Activated CD4-positive, alpha-beta T cell treated with anti-CD3 and anti-CD28 coated beads, Interleukin-10, Interleukin-2, amounts not matched to agents 100 ng/mL and 50 ng/mL, durations not matched to agents 16 hours and 8 hours (primary cell): ENCODE results near the gene B3GNT8.

ENCODE experiments used
- DNase-seq: peaks from one replicate; pipeline ENCODE4 v3.0.0-alpha.2; 2020

Gene B3GNT8, protein sequence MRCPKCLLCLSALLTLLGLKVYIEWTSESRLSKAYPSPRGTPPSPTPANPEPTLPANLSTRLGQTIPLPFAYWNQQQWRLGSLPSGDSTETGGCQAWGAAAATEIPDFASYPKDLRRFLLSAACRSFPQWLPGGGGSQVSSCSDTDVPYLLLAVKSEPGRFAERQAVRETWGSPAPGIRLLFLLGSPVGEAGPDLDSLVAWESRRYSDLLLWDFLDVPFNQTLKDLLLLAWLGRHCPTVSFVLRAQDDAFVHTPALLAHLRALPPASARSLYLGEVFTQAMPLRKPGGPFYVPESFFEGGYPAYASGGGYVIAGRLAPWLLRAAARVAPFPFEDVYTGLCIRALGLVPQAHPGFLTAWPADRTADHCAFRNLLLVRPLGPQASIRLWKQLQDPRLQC

DNA sequence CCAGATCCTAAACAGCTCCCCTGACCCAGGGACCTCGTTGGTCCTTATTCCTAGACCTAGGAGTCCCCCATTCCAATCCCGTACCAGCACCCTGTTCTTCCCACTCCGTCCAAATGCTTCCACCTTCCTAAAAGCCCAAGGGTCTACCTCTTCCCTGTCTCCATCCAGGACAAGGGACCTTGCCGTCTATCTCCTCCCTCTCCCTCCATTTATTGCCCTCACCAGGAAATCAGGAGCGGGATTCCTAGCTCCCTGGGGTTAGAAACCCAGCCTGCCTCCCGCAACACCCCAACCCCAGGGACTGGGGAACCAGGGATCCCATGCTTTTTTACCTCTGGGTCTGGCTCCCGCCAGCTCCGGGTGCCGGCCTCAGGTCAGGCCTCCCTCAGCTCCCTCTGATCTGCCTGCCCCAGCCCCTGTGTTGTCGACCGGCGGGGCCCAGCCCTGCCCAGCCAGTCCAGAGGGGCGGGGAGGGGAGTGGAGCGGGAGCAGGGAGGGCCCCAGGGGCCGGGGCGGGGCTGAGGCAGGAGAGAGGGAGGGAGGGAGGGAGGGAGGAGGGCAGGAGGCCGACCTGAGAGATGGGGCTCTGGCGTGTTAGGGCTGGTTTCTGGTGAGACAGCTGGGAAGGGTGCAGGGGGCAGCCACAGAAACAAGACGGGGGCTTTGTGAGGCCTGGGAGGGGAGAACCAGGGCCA is at the start of gene B3GNT8:
TSS of gene B3GNT8 (minus strand) at position 423 of the 695 bp plus-strand sequence. CDS start 596 bp downstream, outside the sequence.
- peak; percentile 55 for DNase-seq

GRCh38 chr19:41476583-41476982 is 49.4 kb upstream of the B3GNT8 start:
- DNase-seq: no peak

- peak; percentile 12 for DNase-seq
Measured at GRCh38 chr19:41463257-41464256, 36.4 kb upstream of the B3GNT8 start.

DNA sequence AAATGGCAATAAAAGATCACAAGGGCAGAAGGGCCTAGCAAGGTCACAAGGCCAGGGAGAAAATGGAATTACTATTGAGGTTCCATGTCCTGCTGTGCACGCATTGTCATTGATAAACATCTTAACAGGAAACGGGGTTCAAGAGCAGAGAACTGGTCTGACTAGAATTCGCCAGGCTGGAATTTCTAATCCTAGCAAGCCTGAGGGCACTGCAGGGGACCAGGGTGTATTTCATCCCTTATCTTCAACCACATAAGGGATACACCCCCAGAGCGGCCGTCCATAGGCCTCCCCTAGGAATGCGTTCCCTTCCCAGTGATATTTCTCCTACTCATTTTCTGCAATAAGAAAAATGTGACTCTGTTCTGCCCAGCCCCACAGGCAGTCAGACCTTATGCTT is 35.3 kb upstream of the B3GNT8 start:
- DNase-seq: no peak

GRCh38 chr19:41457241-41457640 is 30.1 kb upstream of the B3GNT8 start:
- DNase-seq: peak; percentile 76

DNA sequence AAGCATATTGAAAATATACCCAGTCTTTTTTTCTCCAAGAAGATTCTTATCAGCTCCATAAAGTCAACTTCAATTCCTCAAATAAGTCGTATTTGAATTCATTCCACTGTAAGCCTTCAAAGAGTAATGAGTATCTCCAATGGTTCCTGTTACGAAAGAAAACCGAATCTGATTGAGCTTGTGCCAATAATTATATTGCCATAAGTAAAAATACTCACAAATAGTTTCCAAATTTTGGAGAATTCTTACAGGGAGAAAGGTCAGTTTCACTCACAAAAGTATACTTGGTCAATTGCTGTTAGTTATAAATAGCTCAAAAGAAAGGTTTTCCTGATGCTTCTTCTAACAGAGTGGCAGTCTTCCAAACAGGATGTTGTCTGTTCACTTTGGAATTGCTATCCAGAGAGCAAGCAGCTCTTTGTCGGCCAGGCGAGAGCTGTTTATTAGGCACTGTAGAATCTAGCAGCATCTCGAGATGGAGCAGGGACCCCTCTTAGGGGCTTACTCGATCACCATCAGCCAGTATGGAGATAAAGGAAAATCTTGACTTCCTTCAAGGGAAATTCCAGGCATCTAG is 29.3 kb upstream of the B3GNT8 start:
- no peak for DNase-seq

- no peak for DNase-seq
Measured at GRCh38 chr19:41455936-41456335, 28.8 kb upstream of the B3GNT8 start.

- DNase-seq: no peak
Measured at GRCh38 chr19:41452584-41453275, 25.6 kb upstream of the B3GNT8 start.

DNA sequence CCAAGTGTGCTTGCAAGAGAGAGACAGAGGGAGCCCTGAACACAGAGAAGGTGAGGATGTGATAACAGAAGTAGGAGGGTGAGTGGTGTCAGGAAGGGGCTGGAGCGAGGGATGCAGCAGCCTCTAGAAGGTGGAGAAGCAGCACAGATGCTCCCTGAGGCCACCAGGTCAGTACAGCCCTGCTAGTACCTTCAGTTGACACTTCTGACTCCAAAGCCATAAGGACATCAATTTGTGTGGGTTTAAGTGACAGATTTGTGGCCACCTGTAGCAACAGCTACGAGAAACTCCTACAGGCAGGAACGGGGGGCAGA is 22.6 kb upstream of the B3GNT8 start:
- DNase-seq: no peak

GRCh38 chr19:41449079-41449864 is 22.1 kb upstream of the B3GNT8 start:
- DNase-seq: peak; percentile 80

GRCh38 chr19:41447732-41448332 is 20.7 kb upstream of the B3GNT8 start:
- DNase-seq: no peak

GRCh38 chr19:41445575-41445974 is 18.4 kb upstream of the B3GNT8 start:
- DNase-seq: no peak

DNA sequence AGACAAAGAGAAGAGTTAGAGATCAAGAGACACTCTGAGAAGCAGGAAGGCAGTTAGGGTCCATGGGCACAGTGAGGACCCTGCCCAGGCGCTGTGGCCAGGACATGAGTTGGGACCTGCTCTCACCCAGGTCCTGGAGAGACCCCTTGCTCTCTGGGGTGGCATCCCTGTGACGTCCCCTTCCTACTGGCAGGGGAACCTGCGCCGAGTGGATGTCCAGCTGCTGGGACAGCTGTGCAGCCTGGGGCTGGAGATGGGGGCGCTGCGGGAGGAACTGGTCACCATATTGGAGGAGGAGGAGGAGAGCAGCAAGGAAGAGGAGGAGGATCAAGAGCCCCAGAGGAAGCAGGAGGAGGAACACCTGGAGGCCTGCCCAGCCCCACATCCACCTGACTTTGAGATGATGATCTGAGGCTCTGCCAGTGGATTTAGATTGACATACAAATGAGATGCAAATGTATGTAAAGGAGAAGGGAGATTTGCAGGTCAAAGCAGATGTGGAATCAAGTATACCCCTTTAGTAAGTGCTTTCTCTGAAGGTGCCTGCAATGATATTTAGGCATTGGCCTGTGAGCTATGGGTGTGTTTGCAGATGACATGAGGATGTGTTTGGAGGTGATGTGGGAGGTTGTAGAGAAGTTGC is 16.8 kb upstream of the B3GNT8 start:
- no peak for DNase-seq

DNA sequence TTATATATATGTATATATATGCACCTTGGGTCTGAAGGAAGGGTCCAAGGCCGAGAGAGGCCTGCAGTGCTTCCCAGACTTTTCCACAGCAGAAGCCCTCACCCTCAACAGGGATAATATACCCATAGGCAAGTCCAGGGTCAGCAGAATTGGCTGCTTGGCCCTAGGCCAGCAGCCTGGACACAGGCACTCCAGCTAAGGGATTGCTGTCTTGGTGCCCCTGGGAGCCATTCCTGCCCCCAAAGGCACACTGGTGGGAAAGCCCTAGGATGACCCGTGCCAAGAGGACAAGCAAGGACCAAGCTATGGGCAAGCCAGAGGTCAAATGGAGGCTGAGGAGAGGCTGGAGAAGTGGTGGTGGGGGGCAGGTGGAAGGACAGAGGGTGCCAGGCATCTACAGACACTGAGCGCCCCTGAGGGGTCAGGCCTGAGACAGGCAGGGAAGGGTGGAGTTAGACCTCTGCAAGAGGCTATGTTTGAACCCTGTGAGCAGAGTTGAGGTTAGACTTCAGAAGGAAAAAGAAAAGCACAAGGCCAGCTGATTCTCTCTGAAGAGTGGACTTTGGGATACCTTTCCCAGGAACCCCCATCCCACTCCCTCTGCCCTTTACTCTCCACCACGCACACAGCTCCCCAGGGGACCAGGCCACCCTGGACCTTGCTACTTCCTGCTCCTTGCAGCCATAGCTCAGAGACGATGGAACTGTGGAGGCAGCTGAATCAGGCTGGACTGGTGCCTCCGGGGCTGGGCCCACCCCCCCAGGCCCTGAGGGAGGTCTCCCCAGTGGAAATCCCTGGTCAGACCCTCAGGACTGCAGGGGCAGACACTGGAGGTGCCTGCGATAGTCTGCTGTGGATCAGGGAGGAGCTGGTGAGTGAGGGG is 15.5 kb upstream of the B3GNT8 start, which contains the start of gene ERICH4:
TSS of gene ERICH4 (plus strand) at position 684 of the 883 bp plus-strand sequence. CDS start at position 698, 14 bp downstream.
- DNase-seq: no peak

DNA sequence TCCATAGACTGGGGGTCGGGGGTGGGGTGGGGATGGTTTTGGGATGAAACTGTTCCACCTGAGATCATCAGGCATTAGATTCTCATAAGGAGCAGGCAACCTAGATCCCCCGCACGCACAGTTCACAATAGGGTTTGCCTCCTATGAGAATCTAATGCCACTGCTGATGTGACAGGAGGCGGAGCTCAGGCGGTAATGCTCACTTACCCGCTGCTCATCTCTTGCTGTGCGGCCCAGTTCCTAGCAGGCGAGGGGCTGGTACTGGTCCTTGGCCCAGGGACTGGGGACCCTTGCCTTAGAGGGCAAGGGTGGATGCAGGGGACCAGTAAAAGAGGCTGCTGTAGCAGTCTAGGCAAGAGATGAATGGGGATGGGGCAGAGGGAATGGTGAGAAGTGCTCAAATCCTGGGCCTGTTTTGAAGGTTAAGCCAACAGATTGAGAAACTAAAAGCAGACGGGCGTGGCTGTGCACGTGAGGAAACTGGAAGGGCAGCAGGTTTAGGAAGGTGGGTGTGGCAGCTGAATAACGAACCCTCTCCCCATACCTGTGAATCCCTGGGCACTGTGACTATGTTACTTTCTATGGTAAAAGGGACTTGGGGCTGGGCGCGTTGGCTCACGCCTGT is 14.3 kb upstream of the B3GNT8 start:
- DNase-seq: no peak

DNA sequence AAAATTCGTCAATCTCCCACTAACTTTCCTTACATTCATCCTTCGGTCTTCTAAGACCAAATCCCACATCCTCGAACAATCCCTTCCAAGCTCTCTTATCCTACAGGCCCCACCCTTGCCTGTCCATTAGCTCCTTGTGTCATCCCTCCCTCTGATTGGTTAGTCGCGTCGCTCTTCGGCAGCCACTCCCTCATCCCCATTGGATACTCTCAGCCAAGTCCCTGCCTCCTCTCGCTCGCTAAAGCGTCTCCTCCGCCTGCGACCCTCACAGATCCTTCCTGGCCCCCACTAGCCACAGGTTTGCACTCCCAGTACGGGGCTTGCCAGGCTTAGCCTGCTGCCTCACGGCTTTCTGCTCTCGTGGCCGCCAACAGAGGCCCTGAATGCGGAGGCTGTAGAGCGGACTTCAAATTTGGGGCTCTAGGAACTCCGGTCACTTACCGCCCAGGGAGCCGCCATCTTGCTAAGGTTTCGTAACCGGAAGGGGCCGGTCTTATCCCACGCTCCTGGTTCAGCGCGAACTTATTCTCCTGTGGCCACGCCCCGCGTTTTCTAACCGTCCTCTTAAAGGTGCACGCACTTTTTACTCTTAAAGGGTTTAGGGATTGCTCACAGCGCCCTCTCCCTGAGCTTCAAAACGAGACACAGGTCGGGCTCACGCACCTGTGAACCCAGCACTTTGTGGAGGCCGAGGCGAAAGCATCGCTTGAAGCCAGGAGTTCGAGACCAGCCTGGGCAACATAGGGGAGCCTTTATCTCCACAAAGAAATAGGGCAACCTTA is 12.5 kb upstream of the B3GNT8 start, which contains the start of gene DMAC2:
TSS of gene DMAC2 (minus strand) at position 472 of the 782 bp plus-strand sequence. CDS start at position 459, 13 bp downstream.
- DNase-seq: peak; percentile 98

DNA sequence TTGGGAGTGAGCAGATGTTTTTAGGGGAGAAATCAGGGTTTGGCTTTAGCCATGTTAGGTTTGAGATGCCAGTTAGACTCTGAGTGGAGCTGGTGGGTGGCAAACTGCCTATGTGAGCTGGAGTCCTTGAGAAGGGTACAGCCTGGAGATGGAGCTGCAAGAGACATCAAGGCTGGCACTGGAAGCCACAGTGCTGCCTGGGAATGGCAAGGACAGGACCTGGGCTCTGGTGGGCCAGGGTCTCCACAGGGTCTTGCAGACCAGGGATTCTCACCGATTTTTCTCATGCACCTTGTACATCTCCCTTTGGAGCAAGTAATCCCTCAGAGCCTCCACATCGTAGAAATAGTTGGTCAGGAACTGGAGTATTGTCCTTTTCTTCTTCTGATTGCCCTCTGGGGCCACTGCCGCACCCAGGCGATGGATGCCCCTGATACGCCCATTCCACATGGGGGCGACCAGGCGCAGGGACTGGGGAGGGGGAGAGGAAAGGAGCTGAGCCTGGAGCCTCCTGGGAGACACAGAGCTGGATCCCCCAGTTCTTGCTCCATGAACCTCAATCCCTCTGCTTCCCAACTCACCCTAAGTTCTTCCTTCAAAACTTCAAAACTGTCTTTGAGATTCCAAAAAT is 10.9 kb upstream of the B3GNT8 start:
- DNase-seq: no peak
